ENCODE data around the gene PSTPIP2.
"Not testable (repeated sequence)": the region's sequence is repeated elsewhere in the genome, so short reads cannot be mapped to it uniquely, and the experiment has no call there.

Gene PSTPIP2

GRCh38 chr18:45962866-45963265, 109.2 kb downstream of the PSTPIP2 start:
- Histone ChIP-seq H3K9me2 (replicated peaks; ENCODE audit: control insufficient read depth, low read length) (no peaks in the 10 kb centered on the region), H3K27me3 (ENCODE audit: control insufficient read depth, low read length) (no peaks in the 10 kb centered on the region), H3K9me3 (ENCODE audit: control insufficient read depth, insufficient read depth, low read length) (no peaks in the 10 kb centered on the region), H4K20me1 (ENCODE audit: control insufficient read depth, insufficient read depth, low read depth, low read length) (no peaks in the 10 kb centered on the region), H3K4me3 (ENCODE audit: low read length) (no peak overlapping the region), H3K36me3 (ENCODE audit: control insufficient read depth, low read length) (peaks cover 6% of the 10 kb centered on the region; the same call in 1 of the 2 replicates), H3K79me2 (ENCODE audit: control insufficient read depth, low read length) (peaks cover 42% of the 10 kb centered on the region), H3K27ac (ENCODE audit: low read depth, low read length) (no peak overlapping the region), H3K4me1 (ENCODE audit: control insufficient read depth, low read length) (peaks cover 4% of the 10 kb centered on the region), H3K4me2 (ENCODE audit: low read length) (no peak overlapping the region), H3F3A (ENCODE audit: control insufficient read depth, insufficient read depth) (no peaks in the 10 kb centered on the region)
- TF ChIP-seq EZH2phosphoT487 (IDR thresholded peaks at IDR 0.05; ENCODE audit: borderline replicate concordance, low read length), result no peak
- TF ChIP-seq CTCF (IDR thresholded peaks at IDR 0.05; ENCODE audit: low read depth, low read length, poor library complexity, severe bottlenecking), result no peak

GRCh38 chr18:45962461-45962860, 109.6 kb downstream of the PSTPIP2 start:
- TF ChIP-seq EZH2phosphoT487 (IDR thresholded peaks at IDR 0.05; ENCODE audit: borderline replicate concordance, low read length) (no peak), CTCF (IDR thresholded peaks at IDR 0.05; ENCODE audit: low read depth, low read length, poor library complexity, severe bottlenecking) (no peak)
- Histone ChIP-seq H3F3A (ENCODE audit: control insufficient read depth, insufficient read depth) (no peaks in the 10 kb centered on the region), H3K4me3 (ENCODE audit: low read length) (no peak overlapping the region), H3K4me1 (ENCODE audit: control insufficient read depth, low read length) (no peaks in the 10 kb centered on the region), H3K27me3 (ENCODE audit: control insufficient read depth, low read length) (no peaks in the 10 kb centered on the region), H3K9me2 (replicated peaks; ENCODE audit: control insufficient read depth, low read length) (no peaks in the 10 kb centered on the region), H4K20me1 (ENCODE audit: control insufficient read depth, insufficient read depth, low read depth, low read length) (no peaks in the 10 kb centered on the region), H3K79me2 (ENCODE audit: control insufficient read depth, low read length) (peaks cover 44% of the 10 kb centered on the region), H3K36me3 (ENCODE audit: control insufficient read depth, low read length) (peaks cover 6% of the 10 kb centered on the region; the same call in 1 of the 2 replicates), H3K4me2 (ENCODE audit: low read length) (no peak overlapping the region), H3K9me3 (ENCODE audit: control insufficient read depth, insufficient read depth, low read length) (no peaks in the 10 kb centered on the region), H3K27ac (ENCODE audit: low read depth, low read length) (no peak overlapping the region)

GRCh38 chr18:45959484-45959883, 112.6 kb downstream of the PSTPIP2 start:
- not testable (repeated sequence) for H3K9me2 ChIP-seq (replicated peaks; ENCODE audit: control insufficient read depth, low read length); H3K27me3 ChIP-seq (ENCODE audit: control insufficient read depth, low read length); H3K4me1 ChIP-seq (ENCODE audit: control insufficient read depth, low read length); H3K9me3 ChIP-seq (ENCODE audit: control insufficient read depth, insufficient read depth, low read length); H3K36me3 ChIP-seq (ENCODE audit: control insufficient read depth, low read length); H4K20me1 ChIP-seq (ENCODE audit: control insufficient read depth, insufficient read depth, low read depth, low read length); H3F3A ChIP-seq (ENCODE audit: control insufficient read depth, insufficient read depth); H3K27ac ChIP-seq (ENCODE audit: low read depth, low read length); H3K4me2 ChIP-seq (ENCODE audit: low read length); H3K4me3 ChIP-seq (ENCODE audit: low read length)
- peaks cover 20% of the 10 kb centered on the region for H3K79me2 ChIP-seq (ENCODE audit: control insufficient read depth, low read length)

- Histone ChIP-seq H3K27ac (ENCODE audit: low read depth, low read length) (no peak overlapping the region), H3K4me3 (ENCODE audit: low read length) (no peak overlapping the region), H3K9me3 (ENCODE audit: control insufficient read depth, insufficient read depth, low read length) (no peaks in the 10 kb centered on the region), H3K27me3 (ENCODE audit: control insufficient read depth, low read length) (no peaks in the 10 kb centered on the region), H3K79me2 (ENCODE audit: control insufficient read depth, low read length) (peaks cover 16% of the 10 kb centered on the region), H3K4me2 (ENCODE audit: low read length) (no peak overlapping the region), H3K36me3 (ENCODE audit: control insufficient read depth, low read length) (peaks cover 15% of the 10 kb centered on the region), H3F3A (ENCODE audit: control insufficient read depth, insufficient read depth) (no peaks in the 10 kb centered on the region), H3K9me2 (replicated peaks; ENCODE audit: control insufficient read depth, low read length) (no peaks in the 10 kb centered on the region), H3K4me1 (ENCODE audit: control insufficient read depth, low read length) (no peaks in the 10 kb centered on the region), H4K20me1 (ENCODE audit: control insufficient read depth, insufficient read depth, low read depth, low read length) (no peaks in the 10 kb centered on the region)
- TF ChIP-seq EZH2phosphoT487 (IDR thresholded peaks at IDR 0.05; ENCODE audit: borderline replicate concordance, low read length) (no peak), CTCF (IDR thresholded peaks at IDR 0.05; ENCODE audit: low read depth, low read length, poor library complexity, severe bottlenecking) (no peak)
Measured at GRCh38 chr18:45958730-45959129, 113.3 kb downstream of the PSTPIP2 start.
